HG02588 (cell line): ENCODE data around the gene SUN1.
"Not testable (repeated sequence)": the region's sequence is repeated elsewhere in the genome, so short reads cannot be mapped to it uniquely, and the experiment has no call there.

ENCODE experiments used
- ATAC-seq: cut with Tn5 transposase; IDR thresholded peaks from one replicate; pipeline ENCODE4 v1.9.1; 2021; ENCODE audit warnings: mild to moderate bottlenecking, moderate library complexity; ENCODE audit not compliant: unreplicated experiment

SUN1 gene

DNA sequence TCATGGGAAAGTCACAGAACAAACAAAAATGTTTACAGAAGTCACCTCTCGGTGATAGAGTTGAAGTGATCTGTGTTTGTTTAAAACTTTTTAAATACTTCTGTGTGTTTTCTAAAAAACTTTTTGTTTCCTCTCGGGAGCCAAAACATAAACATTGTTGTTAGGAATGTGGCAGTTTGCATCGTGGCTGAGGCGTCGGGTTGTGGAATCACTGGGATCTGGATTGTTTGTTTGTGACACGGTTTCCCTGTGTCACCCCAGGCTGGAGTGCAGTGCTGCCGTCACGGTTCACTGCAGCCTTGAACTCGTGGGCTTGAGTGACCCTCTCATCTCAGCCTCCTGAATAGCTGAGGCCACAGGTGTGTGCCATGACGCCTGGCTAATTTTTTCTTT, 29.0 kb upstream of the SUN1 start:
- ATAC-seq: no peak

DNA sequence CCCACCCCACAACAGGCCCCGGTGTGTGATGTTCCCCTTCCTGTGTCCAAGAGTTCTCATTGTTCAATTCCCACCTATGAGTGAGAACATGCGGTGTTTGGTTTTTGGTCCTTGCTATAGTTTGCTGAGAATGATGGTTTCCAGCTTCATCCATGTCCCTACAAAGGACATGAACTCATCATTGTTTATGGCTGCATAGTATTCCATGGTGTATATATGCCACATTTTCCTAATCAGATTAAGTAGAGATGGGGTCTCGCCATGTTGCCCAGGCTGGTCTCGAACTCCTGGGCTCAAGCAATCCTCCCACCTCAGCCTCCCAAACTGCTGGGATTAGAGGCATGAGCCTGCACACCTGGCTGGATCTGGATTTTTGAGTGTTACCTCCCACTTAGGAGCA, 28.5 kb upstream of the SUN1 start:
- ATAC-seq: not testable (repeated sequence)

DNA sequence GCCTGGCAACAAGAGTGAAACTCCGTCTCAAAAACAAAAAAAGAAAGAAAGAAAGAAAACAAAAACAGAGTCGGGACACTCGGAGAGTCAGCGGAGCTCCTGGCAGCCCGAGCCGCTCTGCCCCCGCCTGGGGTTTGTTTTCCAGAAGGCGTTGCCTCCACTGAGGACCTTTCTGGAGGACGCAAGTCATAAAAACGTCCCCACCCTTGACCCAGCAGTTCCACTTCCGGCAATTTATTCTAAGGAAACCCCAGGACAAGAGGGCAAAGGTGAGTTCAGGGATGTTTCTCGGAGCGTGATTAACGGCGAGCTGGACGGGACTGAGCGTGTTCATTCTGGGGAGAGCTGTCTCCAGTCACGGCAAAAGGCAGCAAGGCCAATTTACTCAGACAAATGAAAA, 27.0 kb upstream of the SUN1 start:
- no peak for ATAC-seq

DNA sequence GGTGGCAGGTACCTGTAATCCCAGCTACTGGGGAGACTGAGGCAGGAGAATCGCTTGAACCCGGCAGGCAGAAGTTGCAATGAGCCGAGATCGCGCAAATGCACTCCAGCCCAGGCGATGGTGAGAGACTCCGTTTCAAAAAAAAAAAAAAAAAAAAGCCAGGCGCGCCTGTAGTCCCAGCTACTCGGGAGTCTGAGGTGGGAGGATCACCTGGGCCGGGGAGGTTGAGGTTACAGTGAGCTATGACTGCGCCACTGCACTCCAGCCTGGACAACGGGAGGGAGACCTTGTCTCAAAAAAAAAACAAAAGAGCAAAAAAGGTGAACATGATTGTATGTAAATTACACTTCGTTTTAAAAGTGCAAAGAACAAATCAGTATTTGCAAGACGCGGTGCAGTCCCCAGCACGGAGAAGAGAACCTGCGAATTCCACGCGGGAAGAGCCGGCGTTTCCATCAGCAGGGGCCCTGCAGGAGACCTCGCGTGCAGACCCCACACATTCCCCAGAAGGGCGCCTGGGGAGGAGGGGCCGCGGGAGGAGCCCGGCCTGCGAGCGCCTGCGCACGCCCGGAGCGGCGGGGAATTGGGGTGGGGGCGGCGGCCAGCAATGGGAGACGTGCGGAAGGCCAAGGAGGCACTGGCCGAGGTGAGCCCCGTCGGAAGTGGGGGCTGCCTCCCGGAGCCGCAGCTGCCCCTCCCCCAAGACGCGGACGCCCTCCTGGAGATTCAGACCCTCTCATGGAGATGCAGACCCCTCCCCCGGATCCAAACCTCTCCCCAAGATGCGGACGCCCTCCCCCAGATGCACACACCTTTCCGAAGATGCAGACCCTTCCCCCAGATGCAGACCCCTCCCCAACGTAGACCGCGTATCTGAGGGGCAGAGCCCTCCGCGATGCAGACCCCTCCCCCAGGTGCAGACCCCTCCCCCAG, 16.7 kb upstream of the SUN1 start:
- ATAC-seq: no peak

DNA sequence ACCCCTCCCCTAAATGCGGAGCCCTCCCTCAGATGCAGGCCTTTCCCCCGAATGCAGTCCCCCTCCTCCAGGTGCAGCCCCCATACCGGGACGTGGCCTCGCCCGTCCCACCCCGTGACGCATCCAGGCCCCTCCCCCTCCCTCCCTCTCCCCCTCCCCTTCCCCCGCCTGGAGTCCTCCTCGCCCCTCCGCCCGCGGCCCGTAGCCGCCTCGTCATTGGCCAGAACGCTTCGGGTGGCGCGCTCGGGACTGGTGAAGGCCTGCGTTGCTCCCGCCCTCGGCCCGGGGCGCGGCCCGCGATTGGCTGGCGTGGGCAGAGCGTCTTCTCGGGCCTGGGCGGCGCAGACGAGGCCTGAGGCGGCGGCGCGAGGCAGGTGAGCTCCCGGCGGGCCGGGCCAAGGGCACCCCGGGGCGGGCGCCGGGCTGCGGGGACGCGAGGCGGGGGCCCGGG, 16.0 kb upstream of the SUN1 start:
- ATAC-seq: peak; percentile 91

DNA sequence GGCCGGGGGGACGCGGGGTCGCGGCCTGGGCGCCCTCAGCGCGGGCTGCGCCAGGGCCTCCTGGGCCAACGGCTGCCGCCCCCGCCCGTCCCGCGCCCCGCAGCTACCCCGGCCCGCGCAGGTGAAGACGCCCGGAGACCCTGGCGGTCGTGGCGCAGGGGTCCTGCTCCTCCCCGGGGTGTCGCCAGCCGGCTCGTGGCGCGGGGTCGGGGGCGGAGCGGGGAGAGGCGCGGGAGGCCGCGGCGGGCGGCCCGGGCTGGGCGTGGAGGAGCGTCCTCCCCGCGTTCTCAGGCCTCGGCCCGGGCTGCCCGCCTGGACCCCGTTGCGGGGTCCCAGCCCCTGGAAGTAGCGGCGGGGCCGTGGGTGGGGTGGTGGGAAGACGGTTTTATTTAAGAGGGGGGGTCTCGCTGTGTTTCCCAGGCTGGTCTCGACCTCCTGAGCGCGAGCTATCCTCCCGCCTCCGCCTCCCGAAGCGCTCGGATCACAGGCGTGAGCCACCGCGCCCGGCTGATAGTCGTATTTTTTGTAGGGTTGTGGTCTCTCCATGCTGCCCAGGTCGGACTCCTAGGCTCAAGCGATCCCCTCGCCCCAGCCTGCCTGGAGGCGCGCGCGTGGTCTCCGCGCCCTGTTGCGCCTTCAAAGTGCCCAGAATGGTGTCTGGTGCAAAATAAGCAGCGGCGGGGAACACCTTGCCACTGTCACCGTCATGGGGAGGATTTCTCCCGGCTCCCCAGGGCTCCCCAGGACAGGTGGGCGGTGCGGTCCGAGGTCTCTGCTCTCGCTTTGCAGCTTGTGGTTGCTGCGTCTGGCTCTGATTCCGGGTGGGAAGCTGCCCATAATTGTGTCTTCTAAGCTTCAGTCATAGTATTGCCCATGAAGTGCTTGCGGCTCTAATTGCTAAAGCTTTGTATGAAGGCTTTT, 15.3 kb upstream of the SUN1 start:
- peak; percentile 7 for ATAC-seq

DNA sequence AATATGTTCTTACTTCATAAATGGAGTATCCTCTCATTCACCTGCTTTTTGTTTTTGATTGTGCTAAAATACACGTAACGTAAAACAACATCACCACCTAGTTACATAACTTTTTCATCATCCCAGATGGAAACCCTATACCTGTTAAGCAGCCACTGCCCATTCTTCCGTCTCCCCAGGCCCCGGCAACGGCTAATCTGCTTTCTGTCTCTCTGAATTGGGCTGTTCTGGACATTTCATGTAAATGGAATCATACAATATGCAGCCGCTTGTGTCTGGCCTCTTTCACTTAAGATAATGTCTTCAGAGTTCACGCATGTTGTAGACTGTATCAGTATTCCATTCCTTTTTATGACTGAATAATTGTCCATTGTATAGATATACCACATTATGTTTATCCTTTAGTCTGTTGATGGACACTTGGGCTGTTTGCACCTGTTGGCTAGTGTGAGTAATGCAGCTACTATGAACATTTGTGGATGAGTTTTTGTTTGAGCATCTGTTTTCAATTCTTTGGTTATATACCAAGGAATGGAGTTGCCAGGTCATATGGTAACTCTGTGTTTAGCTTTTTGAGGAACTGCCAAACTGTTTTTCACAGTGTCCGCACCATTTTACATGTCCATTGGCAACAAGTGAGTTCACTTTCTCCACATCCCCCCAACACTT, 14.1 kb upstream of the SUN1 start:
- no peak for ATAC-seq

DNA sequence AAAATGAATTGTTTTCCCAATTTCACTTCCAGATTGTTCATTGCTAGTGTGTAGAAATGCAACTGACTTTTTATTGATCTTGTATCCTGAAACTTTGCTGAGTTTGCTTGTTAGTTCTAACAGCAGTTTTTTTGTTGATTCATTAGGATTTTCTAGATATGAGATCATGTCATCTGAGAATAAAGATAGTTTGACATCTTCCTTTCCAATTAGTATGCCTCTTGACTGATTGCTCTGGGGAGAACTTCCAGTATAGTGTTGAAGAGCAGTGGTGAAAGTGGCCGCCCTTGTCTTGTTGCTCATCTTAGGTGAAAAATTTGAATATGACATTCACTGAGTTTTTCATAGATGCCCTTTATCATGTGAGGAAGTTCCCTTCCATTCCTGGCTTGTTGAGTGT, 11.9 kb upstream of the SUN1 start:
- no peak for ATAC-seq

DNA sequence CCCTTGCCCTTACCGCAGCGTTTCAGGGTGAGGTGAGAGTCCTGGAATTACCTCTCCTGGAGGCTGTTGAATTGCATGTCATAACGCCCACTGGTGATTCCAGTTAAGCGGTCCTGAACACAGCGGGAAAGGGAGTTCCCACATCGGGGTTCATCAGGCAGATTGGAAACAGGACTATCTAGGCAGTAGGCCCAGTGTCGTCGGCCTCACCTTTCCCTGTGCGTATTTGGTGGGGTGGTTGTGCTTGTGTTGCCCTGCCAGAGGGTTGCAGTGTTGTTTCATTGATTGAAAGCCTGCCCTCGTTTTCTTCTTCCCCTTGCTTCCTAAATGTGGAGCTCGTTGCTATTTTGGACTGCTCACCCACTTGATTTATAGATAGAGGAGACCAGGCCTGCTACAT, 10.6 kb upstream of the SUN1 start:
- no peak for ATAC-seq

DNA sequence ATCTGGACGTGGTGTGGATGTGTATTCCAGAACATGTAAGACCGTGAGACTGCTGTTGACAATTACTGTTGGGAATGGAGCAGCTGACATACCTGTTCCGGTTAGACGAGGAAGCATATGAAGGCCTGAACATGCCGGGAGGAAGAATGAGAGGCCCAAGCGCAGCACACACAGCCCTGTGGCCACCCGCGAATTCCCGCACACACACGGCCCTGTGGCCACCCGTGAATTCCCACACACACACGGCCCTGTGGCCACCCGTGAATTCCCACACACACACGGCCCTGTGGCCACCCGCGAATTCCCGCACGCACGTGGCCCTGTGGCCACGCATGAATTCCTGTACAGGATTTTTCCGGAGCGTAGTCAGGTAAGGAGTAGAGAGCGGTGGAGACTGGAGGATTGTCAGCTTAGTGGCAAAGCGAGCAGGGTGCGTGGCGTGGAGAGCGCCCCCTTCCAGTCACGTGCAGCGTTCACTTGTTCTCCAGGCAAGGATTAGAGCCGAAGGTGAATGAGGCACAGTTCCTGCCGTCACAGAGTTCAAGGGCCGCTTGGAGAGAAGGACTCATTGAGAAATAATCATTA, 9.5 kb upstream of the SUN1 start:
- ATAC-seq: no peak

DNA sequence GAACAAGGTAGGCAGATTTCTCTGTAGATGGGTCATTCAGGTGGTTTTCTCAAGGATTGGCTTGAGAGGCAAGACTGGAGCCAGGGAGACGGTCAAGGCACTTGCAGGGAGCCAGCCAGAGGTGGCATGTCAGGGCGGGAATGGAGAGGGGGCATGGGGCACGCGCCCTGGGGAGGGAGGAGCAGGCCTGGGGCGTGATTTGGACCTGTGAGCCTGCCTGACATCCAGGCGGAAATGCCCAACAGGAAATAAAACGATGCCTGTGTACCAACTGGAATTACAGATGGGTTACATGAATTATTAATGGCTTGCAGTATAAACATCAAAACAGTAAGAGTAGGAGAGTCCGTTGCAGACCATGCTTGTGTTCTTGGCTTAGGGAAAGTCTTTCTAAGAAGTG, 8.6 kb upstream of the SUN1 start:
- no peak for ATAC-seq

DNA sequence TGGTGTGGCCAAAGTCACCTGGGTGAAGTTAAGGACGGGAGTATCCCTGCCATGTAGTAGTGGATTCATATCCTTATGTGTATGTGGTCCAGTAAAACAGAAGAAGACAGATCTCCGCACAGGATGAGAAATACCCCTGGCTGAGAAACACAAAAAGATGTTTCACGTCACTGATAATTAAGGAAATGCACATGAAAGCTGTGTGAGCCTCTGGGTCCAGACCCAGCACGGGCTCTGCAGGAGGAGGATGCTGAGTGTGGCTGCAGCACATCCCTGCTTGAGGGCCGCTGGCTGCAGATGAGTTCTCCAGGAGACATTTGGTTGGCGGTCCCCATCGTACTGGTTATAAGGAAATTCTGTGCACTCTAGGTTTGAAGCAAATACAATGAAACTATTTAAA, 8.2 kb upstream of the SUN1 start:
- no peak for ATAC-seq

DNA sequence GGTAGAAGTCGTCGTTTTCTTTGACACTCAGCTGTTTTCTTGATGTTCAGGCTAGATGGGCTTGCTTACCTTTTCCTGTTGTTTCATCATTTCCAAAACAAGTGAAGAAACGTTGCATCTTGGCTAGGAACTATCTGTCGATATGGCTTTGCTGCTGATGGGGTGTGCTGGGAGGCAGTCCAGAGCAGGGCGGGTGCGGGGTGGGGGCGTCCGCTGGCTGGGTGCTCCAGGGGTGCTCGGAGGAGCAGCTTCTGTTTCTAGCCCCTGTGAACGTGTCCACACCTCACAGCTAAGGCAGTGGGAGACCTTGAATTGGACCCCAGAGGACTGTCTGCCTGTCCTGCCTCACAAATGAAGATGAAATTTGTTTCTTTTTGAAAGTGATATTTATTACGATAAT, 7.6 kb upstream of the SUN1 start:
- no peak for ATAC-seq

DNA sequence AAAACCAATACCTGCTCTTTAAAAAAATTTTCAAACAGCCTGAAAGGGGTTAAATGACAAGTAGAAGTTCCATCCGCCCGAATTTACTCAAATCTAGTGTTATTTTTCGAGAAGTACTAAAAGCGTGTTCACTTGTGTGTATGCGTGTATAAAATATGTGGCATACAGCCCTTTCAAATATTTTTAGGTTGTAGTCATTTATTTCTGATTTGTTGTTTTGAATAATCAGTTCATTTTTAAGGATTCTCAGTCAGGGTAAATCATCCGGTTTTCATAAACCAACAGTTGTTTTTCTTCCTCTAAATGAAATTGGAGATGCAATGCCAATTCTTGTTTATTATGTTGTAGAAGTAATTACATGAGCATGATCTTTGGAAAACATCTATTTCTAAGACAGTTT, 6.9 kb upstream of the SUN1 start:
- no peak for ATAC-seq

DNA sequence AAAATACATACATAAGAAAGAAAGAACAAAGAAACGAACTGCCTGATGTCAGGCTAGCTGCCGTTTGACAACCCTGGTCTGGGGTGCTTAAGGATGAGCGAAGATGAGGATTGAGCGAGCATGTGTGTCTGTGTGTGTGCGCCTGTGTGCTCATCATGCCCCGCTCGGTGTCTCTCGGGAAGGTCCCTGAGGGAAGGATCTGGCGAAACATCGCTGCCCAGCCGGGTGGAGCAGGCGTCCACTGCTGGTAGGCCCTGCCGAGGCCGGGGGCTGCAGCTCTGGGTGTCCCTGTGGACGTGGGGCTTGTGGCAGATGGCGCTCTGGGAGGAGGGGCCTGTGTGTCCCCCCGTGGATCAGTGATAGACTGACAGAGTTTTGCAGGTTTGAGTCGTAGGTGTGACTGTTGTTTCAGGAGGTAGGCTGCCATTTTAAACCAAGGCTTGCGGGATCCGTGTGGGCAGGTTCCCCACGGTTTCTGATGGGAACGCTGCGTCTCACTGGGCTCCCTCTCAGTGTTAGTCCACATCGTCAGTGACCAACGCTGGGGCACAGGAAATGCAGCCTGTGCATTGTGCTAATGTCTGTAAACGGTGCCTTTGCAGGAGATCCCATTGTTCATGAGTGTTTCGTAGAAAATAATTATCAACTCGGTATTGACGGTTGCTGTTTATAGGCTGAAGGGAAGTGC, 5.9 kb upstream of the SUN1 start:
- no peak for ATAC-seq

DNA sequence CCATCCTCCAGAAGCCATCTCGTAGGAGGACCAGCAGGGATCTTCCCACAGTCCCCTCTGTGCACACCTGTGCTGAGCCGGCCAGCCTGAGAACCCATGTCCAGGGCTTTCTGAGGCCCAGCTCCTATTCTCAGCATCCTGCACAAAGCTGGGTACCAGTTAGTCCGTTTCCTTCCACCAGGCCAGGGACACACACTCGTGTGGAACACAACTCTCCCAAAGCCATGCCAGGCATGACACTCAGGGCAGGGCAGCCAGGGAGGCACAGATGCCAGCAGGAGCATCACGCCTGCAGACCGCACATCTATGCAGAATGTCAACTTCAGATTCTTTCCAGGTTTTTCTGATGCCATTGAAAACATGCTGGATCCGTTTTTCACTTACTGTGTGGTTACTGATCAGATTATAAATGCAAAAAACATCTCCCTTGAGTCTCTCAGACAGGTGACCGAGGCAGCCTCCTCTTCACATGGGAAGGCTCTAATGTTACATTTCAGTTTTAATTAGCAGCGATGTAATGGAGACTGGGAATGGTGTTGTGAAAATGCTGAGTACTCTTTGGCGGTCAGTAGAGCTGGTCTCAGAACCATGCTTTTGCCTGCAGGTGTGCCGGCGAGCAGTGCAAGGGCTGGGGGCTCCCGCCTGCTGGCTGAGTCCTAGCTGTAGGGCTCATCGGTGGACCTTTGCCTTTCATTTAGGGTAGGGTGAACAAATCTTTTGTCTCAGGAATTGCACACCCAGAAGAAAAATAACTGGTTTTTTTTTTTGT, 3.3 kb upstream of the SUN1 start:
- ATAC-seq: no peak

DNA sequence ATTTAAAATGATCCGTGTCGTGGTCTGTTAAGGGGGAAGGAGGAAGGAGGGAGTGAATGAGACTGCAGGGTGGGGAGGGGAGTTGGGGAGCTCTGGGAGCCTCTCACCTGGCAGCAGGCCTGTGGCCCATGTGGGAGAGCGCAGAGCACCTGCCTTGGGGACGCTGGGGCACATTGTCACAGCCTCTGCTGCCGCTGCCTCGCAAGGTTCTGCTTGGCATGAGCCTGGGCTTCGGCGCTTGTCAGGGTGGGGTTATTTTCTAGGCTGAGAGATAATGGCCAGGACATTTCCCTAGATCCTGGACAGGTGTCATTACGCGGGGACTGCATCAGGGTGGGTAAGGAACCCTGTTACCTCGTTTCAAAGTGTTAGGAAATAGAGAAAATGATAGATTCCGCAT, 2.2 kb upstream of the SUN1 start:
- no peak for ATAC-seq

DNA sequence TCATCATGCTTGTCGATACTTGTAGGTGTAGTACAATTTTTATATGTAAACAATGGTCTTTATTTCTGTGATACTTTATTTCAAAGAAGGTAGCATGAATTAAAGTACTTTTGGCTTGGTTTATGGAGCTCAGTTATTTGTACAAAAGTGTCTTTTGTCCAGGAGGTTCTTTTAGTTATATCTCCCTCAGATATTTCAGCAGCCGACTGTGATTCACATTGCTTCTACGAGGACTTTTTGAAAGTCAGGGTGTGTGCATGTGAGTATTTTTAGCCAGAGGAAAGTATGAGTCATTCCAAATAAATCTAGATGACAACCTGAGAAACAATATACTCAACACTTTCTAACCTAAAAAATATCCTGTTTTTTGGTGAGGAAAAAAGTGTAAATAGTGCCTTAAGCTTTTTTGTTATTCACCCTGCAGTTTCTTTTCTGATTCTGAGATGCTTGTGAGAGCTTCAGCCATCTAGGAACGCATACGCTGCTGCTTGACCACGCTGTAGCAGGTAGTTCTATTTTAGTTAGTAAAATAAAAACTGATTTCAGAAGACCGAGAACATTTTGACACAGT, 595 bp upstream of the SUN1 start:
- ATAC-seq: peak; percentile 52

DNA sequence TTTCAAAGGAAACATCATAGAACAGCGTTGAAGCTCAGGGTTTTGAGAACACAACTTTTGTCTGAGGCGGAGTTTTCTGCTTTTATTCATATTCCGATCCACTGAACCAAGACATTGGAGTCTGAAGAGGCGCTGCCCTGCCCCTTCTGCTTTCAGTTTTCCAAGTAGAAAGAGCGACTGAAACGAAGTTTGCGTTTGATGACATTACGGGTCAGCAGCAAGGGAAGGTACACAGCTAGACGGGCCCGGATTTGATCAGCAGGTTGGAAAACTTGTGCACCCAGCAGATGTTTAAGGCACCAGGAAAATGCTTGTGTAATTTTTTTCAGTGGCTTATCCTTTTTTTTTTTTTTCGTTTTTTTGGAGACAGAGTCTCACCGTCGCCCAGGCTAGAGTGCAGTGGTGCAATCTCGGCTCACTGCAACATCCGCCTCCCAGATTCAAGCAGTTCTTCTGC, 720 bp downstream of the SUN1 start:
- ATAC-seq: no peak
